Transverse colon (tissue), 4 donors: ENCODE data around the gene AQP12A.
"Not testable (repeated sequence)": the region's sequence is repeated elsewhere in the genome, so short reads cannot be mapped to it uniquely, and the experiment has no call there.

ENCODE experiments used
- POLR2A ChIP-seq: fragments of 450-650 bp; IDR thresholded peaks from one replicate; pipeline ENCODE4 v1.6.1; 2016; ENCODE audit warnings: antibody characterized with exemption, mild to moderate bottlenecking, moderate library complexity
- POLR2AphosphoS5 ChIP-seq, 3 donors: sonication (generic); formaldehyde crosslinking; IDR thresholded peaks; one replicate each; pipeline ENCODE4 v1.6.1; 2016; ENCODE audit warnings: antibody characterized with exemption in 3 of 3
- TF ChIP-seq, protein P1 (sequence below), 5 experiments: fragments of 200-600 bp in 3 of 5; fragments of 450-650 bp in 2 of 5; sonication (generic) in 3 of 5; IDR thresholded peaks; 1 replicate in 2 of 5; 2 replicates in 3 of 5; pipeline ENCODE4 v1.5.1; 2016 to 2017; ENCODE audit warnings: antibody characterized with exemption in 5 of 5, inconsistent platforms in 3 of 5, mild to moderate bottlenecking in 2 of 5, moderate library complexity in 1 of 5

DNA sequence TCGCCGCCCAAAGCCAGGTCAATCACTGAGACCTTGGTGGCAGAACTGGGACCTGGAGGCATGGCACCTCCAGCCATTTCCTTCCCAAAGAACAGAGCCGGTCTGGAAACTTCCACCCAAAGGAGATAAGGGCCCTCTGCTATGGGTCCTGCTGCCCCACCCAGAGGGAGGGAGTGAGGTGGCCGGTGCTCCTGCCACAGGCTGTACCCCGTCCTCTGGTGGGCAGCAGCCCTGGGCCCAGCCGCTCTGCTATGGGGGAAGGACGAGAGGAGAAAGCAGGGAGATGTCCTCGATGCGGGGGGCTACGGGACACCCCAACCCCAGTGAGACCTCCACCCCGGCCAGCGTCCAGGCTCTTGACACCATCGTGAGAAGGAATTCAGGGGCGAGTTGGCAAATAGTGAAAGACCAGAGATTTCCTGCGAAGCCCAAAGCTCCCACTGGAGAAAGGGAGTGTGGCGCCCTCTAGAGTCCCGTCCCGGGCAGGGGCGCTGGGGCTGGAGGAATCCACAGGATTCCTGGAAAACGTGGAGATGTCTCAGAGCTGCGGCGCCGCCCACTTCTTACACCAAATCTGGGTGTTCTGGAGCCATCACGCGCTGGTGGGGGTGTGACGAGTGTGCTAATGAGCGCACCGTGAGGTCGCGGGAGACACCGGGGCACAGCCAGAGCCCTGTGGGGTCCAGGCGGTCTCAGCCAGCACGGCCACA lies 7.3 kb downstream of the AQP12A start:
- TF ChIP-seq, protein P1, sequence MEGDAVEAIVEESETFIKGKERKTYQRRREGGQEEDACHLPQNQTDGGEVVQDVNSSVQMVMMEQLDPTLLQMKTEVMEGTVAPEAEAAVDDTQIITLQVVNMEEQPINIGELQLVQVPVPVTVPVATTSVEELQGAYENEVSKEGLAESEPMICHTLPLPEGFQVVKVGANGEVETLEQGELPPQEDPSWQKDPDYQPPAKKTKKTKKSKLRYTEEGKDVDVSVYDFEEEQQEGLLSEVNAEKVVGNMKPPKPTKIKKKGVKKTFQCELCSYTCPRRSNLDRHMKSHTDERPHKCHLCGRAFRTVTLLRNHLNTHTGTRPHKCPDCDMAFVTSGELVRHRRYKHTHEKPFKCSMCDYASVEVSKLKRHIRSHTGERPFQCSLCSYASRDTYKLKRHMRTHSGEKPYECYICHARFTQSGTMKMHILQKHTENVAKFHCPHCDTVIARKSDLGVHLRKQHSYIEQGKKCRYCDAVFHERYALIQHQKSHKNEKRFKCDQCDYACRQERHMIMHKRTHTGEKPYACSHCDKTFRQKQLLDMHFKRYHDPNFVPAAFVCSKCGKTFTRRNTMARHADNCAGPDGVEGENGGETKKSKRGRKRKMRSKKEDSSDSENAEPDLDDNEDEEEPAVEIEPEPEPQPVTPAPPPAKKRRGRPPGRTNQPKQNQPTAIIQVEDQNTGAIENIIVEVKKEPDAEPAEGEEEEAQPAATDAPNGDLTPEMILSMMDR (IDR thresholded peaks at IDR 0.05) = not testable (repeated sequence)
- not testable (repeated sequence) for TF ChIP-seq POLR2A; POLR2AphosphoS5 (IDR thresholded peaks at IDR 0.05)
